Transverse colon (tissue), 4 donors: Measurements from ENCODE around the gene NRIP3. TPM values are rescaled to one million over a fixed set of nuclear protein-coding genes. Genes with fewer than 3 reads are reported as not detected.
"Not testable (repeated sequence)": the region's sequence is repeated elsewhere in the genome, so short reads cannot be mapped to it uniquely, and the experiment has no call there.

ENCODE experiments used
- DNase-seq: peaks from one replicate; pipeline ENCODE4 v3.0.0-alpha.2; 2019
- H3K27ac ChIP-seq, 4 donors: fragments of 200-600 bp; sonication (generic); 2 replicates each; pipeline ENCODE4 v1.5.1; 2016 to 2018; ENCODE audit warnings: inconsistent platforms in 4 of 4
- H3K27me3 ChIP-seq: fragments of 200-600 bp; sonication (generic); 2 replicates; pipeline ENCODE4 v1.5.1; 2017; ENCODE audit warnings: inconsistent platforms
- H3K36me3 ChIP-seq, 4 donors: fragments of 200-600 bp; sonication (generic); 2 replicates each; pipeline ENCODE4 v1.5.1; 2017 to 2019; ENCODE audit warnings: inconsistent platforms in 4 of 4
- H3K4me1 ChIP-seq, 4 donors: fragments of 200-600 bp; sonication (generic); 2 replicates each; pipeline ENCODE4 v1.5.1; 2017 to 2020; ENCODE audit warnings: inconsistent platforms in 4 of 4
- H3K4me3 ChIP-seq, 4 donors: fragments of 200-600 bp; sonication (generic); 1 replicate in 1 of 4; 2 replicates in 3 of 4; pipeline versions ENCODE4 v1.5.1 to v1.6.1; 2017 to 2019; ENCODE audit warnings: inconsistent platforms in 4 of 4
- H3K9me3 ChIP-seq, 2 donors: fragments of 200-600 bp; sonication (generic); 2 replicates each; pipeline ENCODE4 v1.5.1; 2017 to 2019; ENCODE audit warnings: inconsistent platforms in 2 of 2
- CTCF ChIP-seq, 5 experiments: fragments of 200-600 bp in 3 of 5; fragments of 450-650 bp in 2 of 5; sonication (generic) in 3 of 5; IDR thresholded peaks; 1 replicate in 2 of 5; 2 replicates in 3 of 5; pipeline ENCODE4 v1.5.1; 2016 to 2017; ENCODE audit warnings: antibody characterized with exemption in 5 of 5, inconsistent platforms in 3 of 5, mild to moderate bottlenecking in 2 of 5, moderate library complexity in 1 of 5
- EP300 ChIP-seq: sonication (generic); formaldehyde crosslinking; IDR thresholded peaks from one replicate; pipeline ENCODE4 v1.6.1; 2017; ENCODE audit warnings: antibody characterized with exemption, low read depth
- POLR2A ChIP-seq: fragments of 450-650 bp; IDR thresholded peaks from one replicate; pipeline ENCODE4 v1.6.1; 2016; ENCODE audit warnings: antibody characterized with exemption, mild to moderate bottlenecking, moderate library complexity
- POLR2AphosphoS5 ChIP-seq, 3 donors: sonication (generic); formaldehyde crosslinking; IDR thresholded peaks; one replicate each; pipeline ENCODE4 v1.6.1; 2016; ENCODE audit warnings: antibody characterized with exemption in 3 of 3
- WGBS, 2 donors: methylation state at CpG; one replicate each; pipeline ENCODE4 v1.1.5; 2018; ENCODE audit warnings: low coverage in 1 of 2; 5-methylcytosine and 5-hydroxymethylcytosine counted together
- in situ Hi-C, 4 donors: fragments of 200-750 bp; cut with MboI; loops; one replicate each; pipeline versions ENCODE4 v1.15.0 to v1.15.1; 2017; ENCODE audit warnings: low sequenced_read_pairs in 3 of 4, low pct_ligation_motif_present in 1 of 4, low pct_unique_long_range_greater_than_20kb in 1 of 4
- intact Hi-C: fragments of 100-400 bp; cut with DNase I; formaldehyde crosslinking; loops from one replicate; pipeline ENCODE4 v1.15.1; 2023; ENCODE audit warnings: low total_unique reads
- total RNA-seq, 4 donors: library from RNA; depleted of rRNA; stranded (reverse); fragments of >200 nt; gene quantifications; one replicate each; pipeline ENCODE4 v1.1.0, GENCODE V29; 2016

NRIP3 gene
- total RNA-seq, 4 donors from 2014 or later, result 0.82 to 1.9 TPM; not detected in 2

- WGBS, 2 donors, result 73 to 80% methylated on average over 7 to 8 of the region's 8 CpGs
- H3K36me3 ChIP-seq, result peaks cover 0 to 5% (median 0%) of the 10 kb centered on the region in 4 donors
- H3K9me3 ChIP-seq, result no peaks in the 10 kb centered on the region
- H3K27me3 ChIP-seq, result no peaks in the 10 kb centered on the region
- no peak overlapping the region for H3K4me3 ChIP-seq
- in situ Hi-C loops (no loop called here), intact Hi-C loops (no loop called here)
- H3K27ac ChIP-seq, result no peak overlapping the region
- H3K4me1 ChIP-seq, result no peaks in the 10 kb centered on the region
- no peak for DNase-seq
- TF ChIP-seq POLR2A (no peak), POLR2AphosphoS5 (IDR thresholded peaks at IDR 0.05) (no peak)
Observed at GRCh38 chr11:8941341-8942103, 62.3 kb downstream of the NRIP3 start.

- no peaks in the 10 kb centered on the region for H3K36me3 ChIP-seq
- 88 to 93% methylated on average over 10 to 14 of the region's 14 CpGs for WGBS, 2 donors
- in situ Hi-C loops, result no loop called here
- intact Hi-C loops, result no loop called here
- no peak overlapping the region for H3K4me3 ChIP-seq
- no peak for TF ChIP-seq POLR2AphosphoS5 (IDR thresholded peaks at IDR 0.05)
- TF ChIP-seq CTCF (IDR thresholded peaks at IDR 0.05), result no peak
- no peak for TF ChIP-seq POLR2A
- TF ChIP-seq EP300, result no peak
- no peaks in the 10 kb centered on the region for H3K9me3 ChIP-seq
- DNase-seq, result no peak
- H3K27me3 ChIP-seq, result no peaks in the 10 kb centered on the region
- H3K27ac ChIP-seq, result no peak overlapping the region
- no peaks in the 10 kb centered on the region for H3K4me1 ChIP-seq
Observed at GRCh38 chr11:8937659-8938058, 66.1 kb downstream of the NRIP3 start.

GRCh38 chr11:8937159-8937558 is 66.6 kb downstream of the NRIP3 start:
- in situ Hi-C loops (no loop called here), intact Hi-C loops (no loop called here)
- H3K27ac ChIP-seq, result no peak overlapping the region
- H3K36me3 ChIP-seq, result no peaks in the 10 kb centered on the region
- H3K4me1 ChIP-seq, result no peaks in the 10 kb centered on the region
- no peak overlapping the region for H3K4me3 ChIP-seq
- H3K9me3 ChIP-seq, result no peaks in the 10 kb centered on the region
- no peaks in the 10 kb centered on the region for H3K27me3 ChIP-seq
- no peak for DNase-seq
- no peak for TF ChIP-seq POLR2AphosphoS5 (IDR thresholded peaks at IDR 0.05)
- no peak for TF ChIP-seq CTCF (IDR thresholded peaks at IDR 0.05)
- TF ChIP-seq EP300, result no peak
- no peak for TF ChIP-seq POLR2A
- 81 to 91% methylated on average over 4 to 10 of the region's 10 CpGs for WGBS, 2 donors

GRCh38 chr11:8935789-8936188 is 68.0 kb downstream of the NRIP3 start:
- DNase-seq, intact Hi-C loops, in situ Hi-C loops: not testable (repeated sequence)

GRCh38 chr11:8934742-8935488 is 68.9 kb downstream of the NRIP3 start:
- in situ Hi-C loops, result no loop called here
- WGBS, 2 donors, result 66 to 73% methylated on average over 11 to 14 of the region's 14 CpGs
- Histone ChIP-seq H3K36me3 (no peaks in the 10 kb centered on the region), H3K27ac (no peak overlapping the region), H3K4me3 (no peak overlapping the region), H3K4me1 (no peaks in the 10 kb centered on the region), H3K27me3 (no peaks in the 10 kb centered on the region), H3K9me3 (no peaks in the 10 kb centered on the region)
- intact Hi-C loops, result no loop called here
- no peak for TF ChIP-seq EP300
- no peak for TF ChIP-seq POLR2A
- TF ChIP-seq CTCF (IDR thresholded peaks at IDR 0.05), result no peak
- TF ChIP-seq POLR2AphosphoS5 (IDR thresholded peaks at IDR 0.05), result no peak
- DNase-seq, result no peak

More at GRCh38 chr11:8935789-8936188, 68.0 kb downstream of the NRIP3 start:
- not testable (repeated sequence) for H3K4me3 ChIP-seq, H3K36me3 ChIP-seq, H3K27me3 ChIP-seq, H3K9me3 ChIP-seq, H3K27ac ChIP-seq, H3K4me1 ChIP-seq
- WGBS, 2 donors, result 79 to 100% methylated on average over 1 to 2 of the region's 2 CpGs
